Activated CD4-positive, alpha-beta T cell treated with anti-CD3 and anti-CD28 coated beads for 36 hours (primary cell): ENCODE results near the gene HECTD1. TPM values are rescaled to one million over a fixed set of nuclear protein-coding genes. Genes with fewer than 3 reads are reported as not detected.
"Not testable (repeated sequence)": the region's sequence is repeated elsewhere in the genome, so short reads cannot be mapped to it uniquely, and the experiment has no call there.

Experiments used
- ATAC-seq: fragments of 200-7000 bp; cut with Tn5 transposase; one replicate; pipeline ENCODE4 v1.10.0; 2021; ENCODE audit warnings: mild to moderate bottlenecking, moderate library complexity
- CTCF ChIA-PET: fragments of 350-600 bp; sonication (Branson Sonifier 250); formaldehyde crosslinking; loops from one replicate; lab custom pipeline; 2021; ENCODE audit warnings: antibody characterized with exemption; lab: Charles Lee
- POLR2A ChIA-PET: fragments of 350-600 bp; sonication (Branson Sonifier 250); formaldehyde crosslinking; loops from one replicate; lab custom pipeline; 2021; ENCODE audit warnings: antibody characterized with exemption, inconsistent platforms; lab: Charles Lee
- DNase-seq: peaks from one replicate; pipeline ENCODE4 v3.0.0-alpha.2; 2020
- H3K27ac Mint-ChIP-seq: one replicate; pipeline ENCODE4 v1.8.0; 2021; ENCODE audit warnings: mixed read lengths
- H3K27me3 Mint-ChIP-seq: one replicate; pipeline ENCODE4 v1.8.0; 2021; ENCODE audit warnings: mixed read lengths
- H3K36me3 Mint-ChIP-seq: one replicate; pipeline ENCODE4 v1.8.0; 2021; ENCODE audit warnings: low read depth, mixed read lengths
- H3K4me1 Mint-ChIP-seq: one replicate; pipeline ENCODE4 v1.8.0; 2021; ENCODE audit warnings: mixed read lengths
- H3K4me3 Mint-ChIP-seq: one replicate; pipeline ENCODE4 v1.8.0; 2021; ENCODE audit warnings: mild to moderate bottlenecking, moderate library complexity, mixed read lengths
- H3K9me3 Mint-ChIP-seq: one replicate; pipeline ENCODE4 v1.8.0; 2021; ENCODE audit warnings: low read depth, mixed read lengths
- intact Hi-C, 2 experiments: fragments of 100-400 bp; cut with DNase I in 1 of 2; cut with micrococcal nuclease in 1 of 2; formaldehyde crosslinking; loops; one replicate each; pipeline versions ENCODE4 v1.14.2 to v1.15.1; 2022 to 2024; cut with DNase I, micrococcal nuclease
- total RNA-seq, 2 experiments: library from RNA; stranded (reverse); gene quantifications; one replicate each; pipeline ENCODE4 v1.2.3, GENCODE V29; 2021

Gene HECTD1
- total RNA-seq, 2 experiments from 2014 or later: 87.1 to 89.5 TPM

GRCh38 chr14:31122098-31122611 lies 85.4 kb downstream of the HECTD1 start:
- H3K4me3 Mint-ChIP-seq: no peak overlapping the region
- CTCF ChIA-PET: no interaction called here
- intact Hi-C loops: loop anchor here (10.0 kb wide), 2 partner anchors 233 to 1083 kb away; partner anchors contain the start of genes RNU6-7 (in 1 of the 2) and RNU6-8 (in 1 of the 2)
- H3K27ac Mint-ChIP-seq: no peak overlapping the region
- H3K36me3 Mint-ChIP-seq: peaks cover 48% of the 10 kb centered on the region
- no peaks in the 10 kb centered on the region for H3K9me3 Mint-ChIP-seq
- DNase-seq (peak; percentile 19), ATAC-seq (no peak)
- peaks cover 14% of the 10 kb centered on the region for H3K4me1 Mint-ChIP-seq
- no peaks in the 10 kb centered on the region for H3K27me3 Mint-ChIP-seq
- POLR2A ChIA-PET: interaction anchor here (0.6 kb wide), 1 partner anchor 90 kb away, joined by 3 read pairs; no protein-coding TSS in a partner anchor

GRCh38 chr14:31118892-31119291 lies 88.7 kb downstream of the HECTD1 start:
- CTCF ChIA-PET: interaction anchor here (0.6 kb wide), 1 partner anchor 267 kb away, joined by 4 read pairs; no protein-coding TSS in a partner anchor
- DNase-seq (no peak), ATAC-seq (no peak)
- Mint-ChIP-seq H3K36me3 (peaks cover 52% of the 10 kb centered on the region), H3K9me3 (no peaks in the 10 kb centered on the region), H3K27me3 (no peaks in the 10 kb centered on the region), H3K4me1 (peaks cover 3% of the 10 kb centered on the region), H3K27ac (peak overlapping the region; percentile 23), H3K4me3 (no peak overlapping the region)
- POLR2A ChIA-PET: no interaction called here
- intact Hi-C loops: no loop called here

- H3K36me3 Mint-ChIP-seq: peaks cover 42% of the 10 kb centered on the region
- no peak for DNase-seq
Observed at GRCh38 chr14:31113794-31114193, 93.8 kb downstream of the HECTD1 start.

GRCh38 chr14:31110872-31111271 lies 96.7 kb downstream of the HECTD1 start:
- no peak overlapping the region for H3K4me3 Mint-ChIP-seq
- intact Hi-C loops: no loop called here
- DNase-seq (no peak), ATAC-seq (no peak)
- no peak overlapping the region for H3K27ac Mint-ChIP-seq
- no peaks in the 10 kb centered on the region for H3K27me3 Mint-ChIP-seq
- ChIA-PET CTCF (no interaction called here), POLR2A (no interaction called here)
- H3K9me3 Mint-ChIP-seq: no peaks in the 10 kb centered on the region
- peaks cover 8% of the 10 kb centered on the region for H3K4me1 Mint-ChIP-seq
- H3K36me3 Mint-ChIP-seq: peaks cover 35% of the 10 kb centered on the region

More at GRCh38 chr14:31113794-31114193, 93.8 kb downstream of the HECTD1 start:
- intact Hi-C loops: no loop called here
- Mint-ChIP-seq H3K4me1 (no peaks in the 10 kb centered on the region), H3K27ac (no peak overlapping the region), H3K27me3 (no peaks in the 10 kb centered on the region), H3K4me3 (no peak overlapping the region), H3K9me3 (no peaks in the 10 kb centered on the region)
- ChIA-PET CTCF (no interaction called here), POLR2A (no interaction called here)
- ATAC-seq: no peak

GRCh38 chr14:31109257-31109656 lies 98.3 kb downstream of the HECTD1 start:
- H3K27me3 Mint-ChIP-seq: no peaks in the 10 kb centered on the region
- no peaks in the 10 kb centered on the region for H3K9me3 Mint-ChIP-seq
- ChIA-PET CTCF (no interaction called here), POLR2A (interaction anchor here (0.6 kb wide), 1 partner anchor 16 kb away, joined by 3 read pairs; no protein-coding TSS in a partner anchor)
- peaks cover 8% of the 10 kb centered on the region for H3K4me1 Mint-ChIP-seq
- no peak overlapping the region for H3K4me3 Mint-ChIP-seq
- DNase-seq (no peak), ATAC-seq (no peak)
- H3K27ac Mint-ChIP-seq: no peak overlapping the region
- intact Hi-C loops: no loop called here
- peaks cover 39% of the 10 kb centered on the region for H3K36me3 Mint-ChIP-seq

GRCh38 chr14:31106768-31107167 lies 100.8 kb downstream of the HECTD1 start:
- ChIA-PET POLR2A (interaction anchor here (0.9 kb wide), 1 partner anchor 80 kb away, joined by 3 read pairs; the partner anchor contains the start of gene STRN3), CTCF (interaction anchor here (0.5 to 1.1 kb wide), 3 partner anchors 124 to 475 kb away, joined by 3 to 4 read pairs (median 3); no protein-coding TSS in a partner anchor)
- Mint-ChIP-seq H3K9me3 (no peaks in the 10 kb centered on the region), H3K27ac (peak overlapping the region; percentile 61), H3K4me3 (no peak overlapping the region), H3K4me1 (peaks cover 8% of the 10 kb centered on the region), H3K27me3 (no peaks in the 10 kb centered on the region), H3K36me3 (peaks cover 53% of the 10 kb centered on the region)
- intact Hi-C loops: no loop called here
- DNase-seq (no peak), ATAC-seq (peak; percentile 98)

- CTCF ChIA-PET: interaction anchor here (0.6 to 1.6 kb wide), 3 partner anchors 14 to 35 kb away, joined by 4 to 5 read pairs (median 4); no protein-coding TSS in a partner anchor
- POLR2A ChIA-PET: no interaction called here
Observed at GRCh38 chr14:31097081-31097480, 110.5 kb downstream of the HECTD1 start.

GRCh38 chr14:31096255-31096654 lies 111.3 kb downstream of the HECTD1 start:
- H3K4me3 Mint-ChIP-seq: no peak overlapping the region
- no peaks in the 10 kb centered on the region for H3K27me3 Mint-ChIP-seq
- peaks cover 23% of the 10 kb centered on the region for H3K36me3 Mint-ChIP-seq
- no peak for ATAC-seq
- intact Hi-C loops: no loop called here
- DNase-seq: no peak
- no peaks in the 10 kb centered on the region for H3K9me3 Mint-ChIP-seq
- CTCF ChIA-PET: interaction anchor here (1.6 kb wide), 1 partner anchor 14 kb away, joined by 5 read pairs; no protein-coding TSS in a partner anchor
- POLR2A ChIA-PET: no interaction called here
- H3K27ac Mint-ChIP-seq: no peak overlapping the region
- H3K4me1 Mint-ChIP-seq: no peaks in the 10 kb centered on the region

More at GRCh38 chr14:31097081-31097480, 110.5 kb downstream of the HECTD1 start:
- DNase-seq: no peak
- H3K4me1 Mint-ChIP-seq: no peaks in the 10 kb centered on the region
- H3K4me3 Mint-ChIP-seq: no peak overlapping the region
- ATAC-seq: no peak
- H3K9me3 Mint-ChIP-seq: no peaks in the 10 kb centered on the region
- H3K27me3 Mint-ChIP-seq: no peaks in the 10 kb centered on the region
- H3K36me3 Mint-ChIP-seq: peaks cover 29% of the 10 kb centered on the region
- intact Hi-C loops: no loop called here
- H3K27ac Mint-ChIP-seq: peak overlapping the region; percentile 19

GRCh38 chr14:31095817-31096216 lies 111.8 kb downstream of the HECTD1 start:
- CTCF ChIA-PET, H3K4me1 Mint-ChIP-seq, H3K27me3 Mint-ChIP-seq, DNase-seq, ATAC-seq, H3K9me3 Mint-ChIP-seq, POLR2A ChIA-PET, intact Hi-C loops, H3K27ac Mint-ChIP-seq, H3K4me3 Mint-ChIP-seq: not testable (repeated sequence)
- H3K36me3 Mint-ChIP-seq: peaks cover 19% of the 10 kb centered on the region

- H3K9me3 Mint-ChIP-seq: not testable (repeated sequence)
Observed at GRCh38 chr14:31093884-31094839, 113.4 kb downstream of the HECTD1 start.

GRCh38 chr14:31092160-31092708 lies 115.4 kb downstream of the HECTD1 start:
- no peaks in the 10 kb centered on the region for H3K27me3 Mint-ChIP-seq
- ChIA-PET CTCF (interaction anchor here (1.4 kb wide), 1 partner anchor 10 kb away, joined by 4 read pairs; no protein-coding TSS in a partner anchor), POLR2A (no interaction called here)
- H3K27ac Mint-ChIP-seq: no peak overlapping the region
- ATAC-seq: no peak
- intact Hi-C loops: no loop called here
- no peak overlapping the region for H3K4me3 Mint-ChIP-seq
- DNase-seq: no peak
- no peaks in the 10 kb centered on the region for H3K4me1 Mint-ChIP-seq
- no peaks in the 10 kb centered on the region for H3K36me3 Mint-ChIP-seq
- no peaks in the 10 kb centered on the region for H3K9me3 Mint-ChIP-seq

More at GRCh38 chr14:31093884-31094839, 113.4 kb downstream of the HECTD1 start:
- CTCF ChIA-PET: interaction anchor here (1.4 kb wide), 1 partner anchor 12 kb away, joined by 4 read pairs; no protein-coding TSS in a partner anchor
- DNase-seq, ATAC-seq, H3K4me3 Mint-ChIP-seq, intact Hi-C loops, H3K36me3 Mint-ChIP-seq, H3K27ac Mint-ChIP-seq, H3K4me1 Mint-ChIP-seq, H3K27me3 Mint-ChIP-seq, POLR2A ChIA-PET: not testable (repeated sequence)
